Large intestine (tissue), 3 donors: ENCODE results near the gene DCUN1D3. TPM values are rescaled to one million over a fixed set of nuclear protein-coding genes. Genes with fewer than 3 reads are reported as not detected.
"Not testable (repeated sequence)": the region's sequence is repeated elsewhere in the genome, so short reads cannot be mapped to it uniquely, and the experiment has no call there.

Experiments
- DNase-seq, 2 donors: peaks; one replicate each; pipeline versions ENCODE4 v3.0.0 to v3.0.0-alpha.2; 2013
- H3K27ac ChIP-seq: one replicate; pipeline ENCODE4 v1.5.1; 2013; ENCODE audit warnings: low read length
- H3K27me3 ChIP-seq: 2 replicates; pipeline ENCODE4 v1.6.1; 2013; ENCODE audit warnings: low read length; ENCODE audit not compliant: control insufficient read depth, insufficient read depth
- H3K36me3 ChIP-seq: 2 replicates; pipeline ENCODE4 v1.6.1; 2013; ENCODE audit warnings: low read length; ENCODE audit not compliant: control insufficient read depth, insufficient read depth
- H3K4me1 ChIP-seq: one replicate; pipeline ENCODE4 v1.6.1; 2013; ENCODE audit warnings: low read length; ENCODE audit not compliant: control insufficient read depth, insufficient read depth
- H3K4me3 ChIP-seq: one replicate; pipeline ENCODE4 v1.5.1; 2013; ENCODE audit warnings: low read length
- H3K9me3 ChIP-seq: one replicate; pipeline ENCODE4 v1.6.1; 2013; ENCODE audit warnings: mild to moderate bottlenecking, low read depth, low read length, moderate library complexity; ENCODE audit not compliant: control insufficient read depth
- WGBS: methylation state at CpG from one replicate; pipeline ENCODE4 v1.1.5; 2013; ENCODE audit warnings: low lambda C conversion rate; ENCODE audit not compliant: insufficient coverage; 5-methylcytosine and 5-hydroxymethylcytosine counted together
- polyA plus RNA-seq: library from polyadenylated mRNA; unstranded; fragments of 120-200 nt; gene quantifications from one replicate; pipeline ENCODE4 v1.2.1, GENCODE V29; 2013

The DCUN1D3 gene
- polyA plus RNA-seq, 1 donor: 18.3 TPM

GRCh38 chr16:20814784-20815183 is 85.4 kb downstream of the DCUN1D3 start:
- no peak for DNase-seq
- H3K4me1 ChIP-seq: no peaks in the 10 kb centered on the region
- H3K36me3 ChIP-seq: peaks cover 16% of the 10 kb centered on the region
- no peaks in the 10 kb centered on the region for H3K9me3 ChIP-seq
- H3K27me3 ChIP-seq: no peaks in the 10 kb centered on the region
- H3K4me3 ChIP-seq: no peak overlapping the region
- H3K27ac ChIP-seq: no peak overlapping the region
- WGBS: 95% methylated on average over 2 of the region's 4 CpGs

- peaks cover 15% of the 10 kb centered on the region for H3K36me3 ChIP-seq
- 100% methylated on average over 1 of the region's 2 CpGs for WGBS
These were observed 87.6 kb downstream of the DCUN1D3 start for GRCh38 chr16:20812510-20812909.

GRCh38 chr16:20811889-20812439 is 88.2 kb downstream of the DCUN1D3 start:
- H3K9me3 ChIP-seq: no peaks in the 10 kb centered on the region
- peaks cover 13% of the 10 kb centered on the region for H3K36me3 ChIP-seq
- no peak for DNase-seq
- H3K27me3 ChIP-seq: no peaks in the 10 kb centered on the region
- no peak overlapping the region for H3K4me3 ChIP-seq
- H3K27ac ChIP-seq: no peak overlapping the region
- 80% methylated on average over 3 of the region's 10 CpGs for WGBS
- H3K4me1 ChIP-seq: no peaks in the 10 kb centered on the region

More at GRCh38 chr16:20812510-20812909, 87.6 kb downstream of the DCUN1D3 start:
- H3K27me3 ChIP-seq: no peaks in the 10 kb centered on the region
- no peaks in the 10 kb centered on the region for H3K9me3 ChIP-seq
- no peaks in the 10 kb centered on the region for H3K4me1 ChIP-seq
- no peak for DNase-seq
- no peak overlapping the region for H3K27ac ChIP-seq
- no peak overlapping the region for H3K4me3 ChIP-seq

- Histone ChIP-seq H3K36me3 (no peaks in the 10 kb centered on the region), H3K4me1 (no peaks in the 10 kb centered on the region), H3K27ac (no peak overlapping the region), H3K4me3 (no peak overlapping the region), H3K9me3 (no peaks in the 10 kb centered on the region), H3K27me3 (no peaks in the 10 kb centered on the region)
- WGBS: 100% methylated on average over 3 of the region's 11 CpGs
- no peak for DNase-seq
These were observed 92.3 kb downstream of the DCUN1D3 start for GRCh38 chr16:20807862-20808261.

- Histone ChIP-seq H3K27ac (peak within 1 kb of the TSS; percentile 86), H3K4me3 (peak within 1 kb of the TSS; percentile 90), H3K9me3 (no peaks in the 10 kb centered on the region), H3K27me3 (no peaks in the 10 kb centered on the region), H3K36me3 (peaks cover 5% of the 10 kb centered on the region), H3K4me1 (no peaks in the 10 kb centered on the region)
- WGBS: no CpG with 5 or more reads among the region's 74 CpGs
- DNase-seq: peak; percentile 94 to 96
These were observed 93.7 kb downstream of the DCUN1D3 start, which contains the start of the genes ERI2 and REXO5 for GRCh38 chr16:20806168-20807050. Gene ERI2, minus strand, starts transcription at chr16:20806472. Its CDS starts 42 bp downstream, at chr16:20806430. Gene REXO5, plus strand, starts transcription at chr16:20806527. Its CDS starts 427 bp downstream, at chr16:20806954.

GRCh38 chr16:20805684-20806167 is 94.4 kb downstream of the DCUN1D3 start:
- not testable (repeated sequence) for H3K27me3 ChIP-seq, H3K9me3 ChIP-seq, H3K36me3 ChIP-seq, DNase-seq, H3K4me1 ChIP-seq
- WGBS: no CpG with 5 or more reads among the region's 12 CpGs
- peak overlapping the region; percentile 90 for H3K4me3 ChIP-seq
- peak overlapping the region; percentile 86 for H3K27ac ChIP-seq

Other genes with a start within 250 kb of the DCUN1D3 start
- 0.10 TPM for gene ACSM1, start 202.7 kb downstream of the DCUN1D3 start, polyA plus RNA-seq
- gene THUMPD1, start 158.5 kb downstream of the DCUN1D3 start, polyA plus RNA-seq: 49.4 TPM
- gene ACSM3, start 136.3 kb downstream of the DCUN1D3 start, polyA plus RNA-seq: 14.6 TPM
- 35.8 TPM for gene ERI2, start 93.9 kb downstream of the DCUN1D3 start, polyA plus RNA-seq
- gene REXO5, start 93.8 kb downstream of the DCUN1D3 start, polyA plus RNA-seq: 6.7 TPM
- 72.6 TPM for gene LYRM1, start 413 bp upstream of the DCUN1D3 start, polyA plus RNA-seq